Loucy (cell line): ENCODE results near the gene CRCP.
A peak's percentile ranks its signal among the peaks of the same experiment; 100 is the strongest.
"Not testable (repeated sequence)": the region's sequence is repeated elsewhere in the genome, so short reads cannot be mapped to it uniquely, and the experiment has no call there.

ENCODE experiments used
- H2AFZ ChIP-seq: fragments of 200-600 bp; sonication (generic); 2 replicates; pipeline ENCODE4 v1.6.0; 2016; ENCODE audit warnings: antibody characterized with exemption, mild to moderate bottlenecking, low read length, moderate library complexity
- H3F3A ChIP-seq: fragments of 200-600 bp; 2 replicates; pipeline ENCODE4 v1.6.0; 2016; ENCODE audit warnings: antibody characterized with exemption, low read depth, mild to moderate bottlenecking
- H3K27me3 ChIP-seq: fragments of 200-600 bp; sonication (generic); 2 replicates; pipeline ENCODE4 v1.6.1; 2014; ENCODE audit warnings: low read length, mild to moderate bottlenecking; ENCODE audit not compliant: insufficient read depth, poor library complexity, severe bottlenecking
- H3K36me3 ChIP-seq: fragments of 200-600 bp; sonication (generic); 2 replicates; pipeline ENCODE4 v1.6.1; 2016; ENCODE audit warnings: low read length; ENCODE audit not compliant: insufficient read depth
- H3K4me1 ChIP-seq: fragments of 200-600 bp; sonication (generic); 2 replicates; pipeline ENCODE4 v1.5.1; 2014; ENCODE audit warnings: low read length, mild to moderate bottlenecking; ENCODE audit not compliant: insufficient read depth, poor library complexity, severe bottlenecking
- H3K4me2 ChIP-seq: fragments of 200-600 bp; sonication (generic); 2 replicates; pipeline ENCODE4 v1.6.0; 2014; ENCODE audit warnings: antibody characterized with exemption, low read length, low read depth, mild to moderate bottlenecking; ENCODE audit not compliant: poor library complexity, severe bottlenecking
- H3K4me3 ChIP-seq: fragments of 200-600 bp; sonication (generic); 2 replicates; pipeline ENCODE4 v1.5.1; 2014; ENCODE audit warnings: low read length, mild to moderate bottlenecking, mixed read lengths; ENCODE audit not compliant: poor library complexity, severe bottlenecking
- H3K79me2 ChIP-seq: fragments of 200-600 bp; sonication (generic); 2 replicates; pipeline ENCODE4 v1.6.1; 2014; ENCODE audit warnings: low read length; ENCODE audit not compliant: insufficient read depth
- H3K9ac ChIP-seq: fragments of 200-600 bp; sonication (generic); 2 replicates; pipeline ENCODE4 v1.6.0; 2014; ENCODE audit warnings: mild to moderate bottlenecking, low read depth, low read length, moderate library complexity; ENCODE audit not compliant: poor library complexity, severe bottlenecking
- H3K9me2 ChIP-seq: fragments of 200-600 bp; sonication (generic); replicated peaks from 2 replicates; pipeline ENCODE4 v1.6.1; 2016; ENCODE audit warnings: low read depth, low read length, mixed read lengths
- H3K9me3 ChIP-seq: fragments of 200-600 bp; sonication (generic); 2 replicates; pipeline ENCODE4 v1.6.1; 2014; ENCODE audit warnings: mild to moderate bottlenecking, antibody characterized with exemption, low read length, low read depth; ENCODE audit not compliant: insufficient read depth
- H4K20me1 ChIP-seq: fragments of 200-600 bp; sonication (generic); 2 replicates; pipeline ENCODE4 v1.6.0; 2014; ENCODE audit warnings: antibody characterized with exemption, low read length, mild to moderate bottlenecking; ENCODE audit not compliant: insufficient read depth, poor library complexity, severe bottlenecking
- EZH2phosphoT487 ChIP-seq: fragments of 200-600 bp; IDR thresholded peaks from 2 replicates; pipeline ENCODE4 v1.6.1; 2018; ENCODE audit warnings: antibody characterized with exemption, mild to moderate bottlenecking, moderate library complexity, borderline replicate concordance
- TF ChIP-seq, protein P1 (sequence below): fragments of 200-600 bp; sonication (generic); conservative IDR thresholded peaks from 2 replicates; pipeline ENCODE4 v1.5.1; 2014; ENCODE audit warnings: mild to moderate bottlenecking, antibody characterized with exemption, low read length

CRCP gene

DNA sequence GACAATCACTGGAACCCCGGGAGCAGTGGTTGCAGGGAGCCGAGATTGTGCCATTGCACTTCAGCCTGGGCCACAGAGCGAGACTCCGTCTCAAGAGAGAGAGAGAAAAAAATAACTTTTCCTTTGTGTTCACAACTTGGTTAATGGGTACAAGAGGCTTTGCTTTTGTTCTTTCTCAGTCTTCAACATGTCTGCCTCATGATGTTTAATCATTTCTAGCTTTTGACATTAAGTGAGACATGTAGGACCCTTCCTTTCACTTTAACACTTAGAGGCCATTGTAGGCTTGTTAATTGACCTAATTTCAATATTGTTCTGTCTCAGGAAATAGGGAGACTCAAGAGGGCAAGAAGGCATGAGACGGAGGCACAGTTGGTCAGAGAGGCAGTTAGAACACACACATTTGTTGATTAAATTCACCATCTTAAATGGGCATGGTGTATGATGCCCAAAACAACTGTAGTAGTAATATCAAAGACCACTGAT lies 9.3 kb upstream of the CRCP start:
- Histone ChIP-seq H3K36me3 (no peaks in the 10 kb centered on the region), H3K4me1 (peaks cover 3% of the 10 kb centered on the region), H3K4me2 (no peak overlapping the region), H2AFZ (no peak overlapping the region), H4K20me1 (no peaks in the 10 kb centered on the region), H3F3A (no peaks in the 10 kb centered on the region), H3K9me3 (no peaks in the 10 kb centered on the region), H3K79me2 (no peaks in the 10 kb centered on the region), H3K4me3 (no peak overlapping the region), H3K9me2 (no peaks in the 10 kb centered on the region), H3K9ac (no peak overlapping the region), H3K27me3 (no peaks in the 10 kb centered on the region)
- no peak for TF ChIP-seq EZH2phosphoT487
- TF ChIP-seq, protein P1, sequence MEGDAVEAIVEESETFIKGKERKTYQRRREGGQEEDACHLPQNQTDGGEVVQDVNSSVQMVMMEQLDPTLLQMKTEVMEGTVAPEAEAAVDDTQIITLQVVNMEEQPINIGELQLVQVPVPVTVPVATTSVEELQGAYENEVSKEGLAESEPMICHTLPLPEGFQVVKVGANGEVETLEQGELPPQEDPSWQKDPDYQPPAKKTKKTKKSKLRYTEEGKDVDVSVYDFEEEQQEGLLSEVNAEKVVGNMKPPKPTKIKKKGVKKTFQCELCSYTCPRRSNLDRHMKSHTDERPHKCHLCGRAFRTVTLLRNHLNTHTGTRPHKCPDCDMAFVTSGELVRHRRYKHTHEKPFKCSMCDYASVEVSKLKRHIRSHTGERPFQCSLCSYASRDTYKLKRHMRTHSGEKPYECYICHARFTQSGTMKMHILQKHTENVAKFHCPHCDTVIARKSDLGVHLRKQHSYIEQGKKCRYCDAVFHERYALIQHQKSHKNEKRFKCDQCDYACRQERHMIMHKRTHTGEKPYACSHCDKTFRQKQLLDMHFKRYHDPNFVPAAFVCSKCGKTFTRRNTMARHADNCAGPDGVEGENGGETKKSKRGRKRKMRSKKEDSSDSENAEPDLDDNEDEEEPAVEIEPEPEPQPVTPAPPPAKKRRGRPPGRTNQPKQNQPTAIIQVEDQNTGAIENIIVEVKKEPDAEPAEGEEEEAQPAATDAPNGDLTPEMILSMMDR = no peak

DNA sequence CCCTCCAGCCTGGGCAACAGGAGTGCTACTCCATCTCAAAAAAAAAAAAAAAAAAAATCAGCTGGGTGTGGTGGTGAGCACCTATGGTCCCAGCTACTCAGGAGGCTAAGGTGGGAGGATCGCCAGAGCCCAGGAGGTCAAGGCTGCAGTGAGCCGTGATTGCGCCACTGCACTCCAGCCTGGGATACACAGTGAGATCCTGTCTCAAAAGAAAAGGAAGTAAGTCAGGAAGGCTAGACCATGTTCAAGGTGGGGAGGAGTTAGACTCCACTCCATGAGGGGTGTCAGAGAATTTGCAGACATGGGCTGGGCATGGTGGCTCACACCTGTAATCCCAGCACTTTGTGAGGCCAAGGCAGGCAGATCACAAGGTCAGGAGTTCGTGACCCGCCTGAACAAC lies 6.2 kb upstream of the CRCP start:
- H3K4me1 ChIP-seq, H3F3A ChIP-seq, H3K79me2 ChIP-seq, H3K4me3 ChIP-seq, H3K9ac ChIP-seq, H3K27me3 ChIP-seq, H3K36me3 ChIP-seq, H3K9me2 ChIP-seq, H3K9me3 ChIP-seq, H4K20me1 ChIP-seq, H2AFZ ChIP-seq, H3K4me2 ChIP-seq: not testable (repeated sequence)

DNA sequence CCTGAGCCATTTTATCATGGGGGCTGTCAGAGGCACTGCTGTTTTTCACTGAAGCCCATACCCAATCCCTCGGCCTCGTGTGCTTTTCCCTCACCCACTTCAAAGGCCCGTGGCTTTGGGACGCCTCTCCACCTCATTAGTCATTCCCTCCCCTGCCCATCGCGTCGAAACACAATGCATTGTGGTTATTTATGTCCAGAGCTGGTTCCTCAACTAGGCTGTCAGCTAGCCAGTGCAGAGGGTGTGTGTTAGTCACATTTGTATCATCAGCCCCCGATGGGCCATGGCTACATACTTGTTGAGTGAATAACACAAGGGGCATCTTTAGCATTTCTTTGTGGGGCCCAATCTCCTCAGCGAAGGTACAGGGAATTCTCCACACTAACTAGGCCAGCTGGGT lies 3.8 kb upstream of the CRCP start:
- Histone ChIP-seq H3K4me3 (no peak overlapping the region), H2AFZ (no peak overlapping the region), H3K9me2 (no peaks in the 10 kb centered on the region), H4K20me1 (peaks cover 5% of the 10 kb centered on the region), H3K4me1 (peaks cover 7% of the 10 kb centered on the region), H3K79me2 (peaks cover 12% of the 10 kb centered on the region), H3F3A (no peaks in the 10 kb centered on the region), H3K9ac (no peak overlapping the region), H3K27me3 (no peaks in the 10 kb centered on the region), H3K36me3 (no peaks in the 10 kb centered on the region), H3K4me2 (no peak overlapping the region), H3K9me3 (no peaks in the 10 kb centered on the region)
- TF ChIP-seq EZH2phosphoT487 = no peak
- TF ChIP-seq, protein P1 = no peak

DNA sequence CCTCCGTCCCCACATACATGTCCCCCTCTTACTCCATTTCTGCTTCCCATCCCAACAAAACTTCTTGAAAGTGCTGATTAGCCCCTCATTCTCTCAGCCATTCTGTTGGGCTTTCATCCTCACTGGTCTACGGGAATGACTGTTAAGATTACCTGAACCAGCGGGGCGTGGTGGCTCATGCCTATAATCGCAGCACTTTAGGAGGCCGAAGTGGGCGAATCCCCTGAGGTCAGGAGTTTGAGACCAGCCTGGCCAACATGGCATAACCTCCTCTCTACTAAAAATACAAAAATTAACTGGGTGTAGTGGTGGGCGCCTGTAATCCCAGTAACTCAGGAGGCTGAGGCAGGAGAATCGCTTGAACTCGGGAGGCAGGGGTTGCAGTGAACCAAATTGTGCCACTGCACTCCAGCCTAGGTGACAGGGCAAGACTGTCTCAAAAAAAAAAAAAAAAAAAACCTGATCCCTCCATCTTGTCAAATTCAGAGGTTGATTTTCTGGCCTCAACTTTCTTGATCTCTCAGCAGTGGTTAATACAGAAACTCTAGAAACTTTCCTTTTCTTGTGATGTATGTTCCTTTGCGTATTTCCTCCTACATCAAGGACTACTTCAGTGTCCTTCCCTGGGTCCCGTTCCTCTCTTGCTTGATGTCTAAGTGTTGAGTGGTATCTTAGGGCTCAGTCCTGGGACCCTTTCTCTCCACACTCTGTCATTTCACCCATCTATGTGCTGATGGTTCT lies 2.2 kb downstream of the CRCP start:
- H2AFZ ChIP-seq, H3F3A ChIP-seq, H3K9me2 ChIP-seq, H3K9me3 ChIP-seq, H3K36me3 ChIP-seq, H3K27me3 ChIP-seq: not testable (repeated sequence)
- Histone ChIP-seq H3K4me1 (peaks cover 39% of the 10 kb centered on the region), H3K4me2 (peak overlapping the region; percentile 78), H4K20me1 (peaks cover 44% of the 10 kb centered on the region), H3K79me2 (peaks cover 69% of the 10 kb centered on the region), H3K9ac (peak overlapping the region; percentile 91), H3K4me3 (peak overlapping the region; percentile 96)
